Femur (tissue), 1 donor: ENCODE measurements around the gene IFITM5.
"Not testable (repeated sequence)": the region's sequence is repeated elsewhere in the genome, so short reads cannot be mapped to it uniquely, and the experiment has no call there.

Experiments
- DNase-seq: peaks from one replicate; pipeline ENCODE4 v3.0.0-alpha.2; 2017

Gene IFITM5

DNA sequence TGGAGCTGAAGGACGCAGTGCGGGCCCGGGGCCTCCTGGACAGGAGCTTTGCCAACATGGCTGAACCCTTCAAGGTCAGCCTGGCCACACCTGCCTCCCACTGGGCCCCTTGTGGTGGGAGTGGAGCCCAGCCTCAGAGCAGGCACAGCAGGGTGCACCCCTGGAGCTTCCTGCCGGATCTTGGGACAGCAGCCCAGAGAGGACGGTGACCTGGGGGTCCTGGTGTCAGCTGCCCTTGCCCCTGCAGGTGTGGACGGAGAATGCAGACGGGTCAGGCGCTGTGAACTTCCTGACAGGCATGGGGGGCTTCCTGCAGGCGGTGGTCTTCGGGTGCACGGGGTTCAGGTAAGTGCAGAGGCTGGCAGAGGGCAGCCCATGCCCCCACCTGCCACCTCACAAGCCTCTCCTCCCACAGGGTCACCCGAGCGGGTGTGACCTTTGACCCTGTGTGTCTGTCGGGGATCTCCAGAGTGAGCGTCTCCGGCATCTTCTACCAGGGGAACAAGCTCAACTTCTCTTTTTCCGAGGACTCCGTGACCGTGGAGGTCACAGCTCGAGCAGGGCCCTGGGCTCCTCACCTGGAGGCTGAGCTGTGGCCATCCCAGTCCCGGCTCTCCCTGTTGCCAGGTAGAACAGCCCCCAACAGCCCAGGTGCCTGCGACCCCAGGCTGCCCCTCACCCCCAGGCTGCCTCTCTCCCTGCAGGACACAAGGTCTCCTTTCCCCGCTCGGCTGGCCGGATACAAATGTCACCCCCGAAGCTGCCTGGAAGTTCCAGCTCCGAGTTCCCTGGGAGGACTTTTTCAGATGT lies 5.3 kb downstream of the IFITM5 start:
- no peak for DNase-seq

DNA sequence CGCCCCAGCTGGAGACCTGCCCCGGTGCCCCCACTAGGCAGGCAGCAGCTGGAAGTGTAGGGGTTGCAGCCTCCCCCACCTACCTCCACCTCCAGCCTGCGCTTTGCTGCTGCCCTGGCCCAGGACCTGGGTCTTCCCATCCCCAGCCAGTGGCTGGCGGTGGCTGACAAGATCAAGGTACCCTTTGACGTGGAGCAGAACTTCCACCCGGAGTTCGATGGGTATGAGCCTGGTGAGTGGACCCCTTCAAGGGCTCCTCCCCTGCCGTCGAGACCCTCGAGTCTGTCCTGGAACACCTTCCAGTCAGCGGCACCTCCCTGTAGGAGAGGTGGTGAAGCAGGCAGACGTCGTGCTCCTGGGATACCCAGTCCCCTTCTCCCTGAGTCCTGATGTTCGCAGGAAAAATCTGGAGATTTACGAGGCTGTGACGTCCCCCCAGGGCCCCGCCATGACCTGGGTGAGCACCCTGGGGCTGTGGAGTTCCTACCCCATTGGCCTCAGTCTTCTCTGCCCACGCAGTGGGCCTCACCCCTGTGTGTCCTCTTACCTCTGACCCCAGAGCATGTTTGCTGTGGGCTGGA lies 6.0 kb downstream of the IFITM5 start:
- DNase-seq, result no peak

DNA sequence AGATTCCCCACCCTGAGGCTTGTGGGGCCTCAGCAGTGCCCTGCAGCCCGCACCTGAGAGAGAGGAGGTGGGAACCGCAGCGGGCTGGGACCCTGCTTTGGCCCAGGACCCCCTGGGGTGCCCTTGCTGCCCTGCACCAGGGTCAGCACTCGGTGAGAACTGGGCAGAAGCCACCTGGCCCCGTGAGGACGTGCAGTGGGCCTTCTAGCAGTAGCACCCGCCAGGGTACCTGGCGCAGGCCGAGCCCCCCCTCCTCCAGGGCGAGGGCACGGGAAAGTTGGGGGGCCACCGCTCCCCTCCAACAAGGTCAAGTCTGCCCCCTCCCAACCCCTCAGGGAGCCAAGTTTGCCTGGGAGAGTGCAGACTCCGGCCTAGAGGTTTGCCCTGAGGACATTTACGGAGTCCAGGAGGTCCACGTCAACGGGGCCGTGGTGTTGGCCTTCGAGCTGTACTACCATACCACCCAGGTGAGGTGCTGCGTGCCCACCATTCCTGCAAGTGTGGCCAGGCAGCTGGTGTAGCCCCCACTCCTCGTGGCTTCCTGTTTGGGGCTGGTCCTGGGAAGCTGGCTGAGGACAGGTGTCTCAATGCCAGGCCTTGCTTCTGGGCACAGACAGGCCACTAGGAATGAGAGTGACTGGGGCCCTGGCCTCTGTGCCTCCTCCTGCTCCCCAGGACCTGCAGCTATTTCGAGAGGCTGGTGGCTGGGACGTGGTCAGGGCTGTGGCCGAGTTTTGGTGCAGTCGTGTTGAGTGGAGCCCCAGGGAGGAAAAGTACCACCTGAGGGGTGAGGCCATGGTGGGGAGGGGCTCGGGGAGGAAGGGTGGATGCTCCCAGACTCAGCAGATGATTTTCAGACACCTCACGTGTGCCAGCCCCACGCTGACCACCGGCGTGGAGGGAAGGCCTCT lies 6.9 kb downstream of the IFITM5 start:
- DNase-seq, result no peak

DNA sequence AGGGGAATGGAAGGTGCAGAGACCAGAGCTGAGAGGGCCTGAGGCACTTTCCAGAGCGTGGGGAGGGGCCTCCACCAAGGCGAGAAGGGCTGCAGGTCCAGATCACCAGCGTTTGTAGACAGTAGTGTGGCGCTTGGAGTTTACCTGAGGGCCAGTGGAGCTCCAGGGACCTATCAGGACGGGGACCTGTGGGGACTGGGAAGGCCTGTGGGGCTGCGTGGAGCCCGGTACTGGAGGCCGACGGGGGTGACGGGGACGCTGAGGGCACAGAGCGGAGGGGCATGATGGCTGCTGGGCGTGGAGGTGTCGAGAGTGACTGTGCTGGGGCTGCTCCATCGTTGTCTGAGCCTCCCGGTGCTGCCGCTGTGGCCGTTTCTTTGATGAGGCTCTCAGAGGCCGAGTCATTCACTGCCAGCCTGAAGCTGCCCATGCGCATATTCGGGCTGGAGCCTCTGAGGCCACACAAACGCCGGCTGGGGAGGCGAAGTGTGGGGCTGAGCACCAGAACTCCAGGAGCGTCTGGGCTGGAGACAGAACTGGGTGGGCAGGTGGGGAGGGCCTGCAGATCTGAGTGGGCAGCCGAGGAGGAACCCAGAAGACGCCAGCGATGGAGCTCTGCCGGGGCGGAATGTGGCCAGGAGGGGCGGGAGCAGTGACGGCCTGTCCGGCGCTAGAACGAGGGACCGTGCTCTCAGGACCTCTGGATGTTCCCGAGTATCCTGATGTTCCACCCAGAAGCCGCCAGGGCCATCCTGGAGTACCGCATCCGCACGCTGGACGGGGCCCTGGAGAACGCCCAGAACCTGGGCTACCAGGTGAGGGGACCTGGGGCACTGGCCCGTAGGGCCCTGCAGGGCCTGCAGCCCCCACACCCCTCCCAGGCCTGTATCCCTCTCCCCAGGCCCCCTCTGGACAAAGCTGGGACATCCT lies 7.8 kb downstream of the IFITM5 start:
- no peak for DNase-seq

DNA sequence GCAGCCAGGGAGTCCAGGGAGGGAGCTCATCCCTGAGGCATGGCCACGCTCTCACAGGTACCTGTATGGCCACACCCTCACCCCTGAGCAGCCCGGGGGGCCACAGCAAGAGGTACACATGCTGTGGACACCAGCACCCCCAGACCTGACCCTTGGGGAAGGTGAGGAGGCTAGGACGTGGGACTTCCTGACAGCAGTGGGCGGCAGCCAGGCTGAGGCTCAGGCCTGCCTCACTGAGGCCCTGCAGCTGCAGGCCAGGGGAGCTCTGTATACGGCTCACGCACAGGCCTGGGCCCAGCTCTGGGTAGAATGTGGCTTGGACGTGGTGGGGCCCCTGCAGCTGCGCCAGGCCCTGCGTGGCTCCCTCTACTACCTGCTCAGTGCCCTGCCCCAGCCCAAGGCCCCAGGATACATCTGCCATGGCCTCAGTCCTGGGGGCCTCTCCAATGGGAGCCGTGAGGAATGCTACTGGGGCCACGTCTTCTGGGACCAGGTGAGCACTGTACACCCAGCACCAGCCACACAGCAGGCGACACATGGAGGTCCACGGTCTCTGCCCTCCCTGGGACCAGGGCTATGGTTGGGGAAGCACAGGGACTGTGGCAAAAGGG lies 8.6 kb downstream of the IFITM5 start:
- DNase-seq, result no peak

DNA sequence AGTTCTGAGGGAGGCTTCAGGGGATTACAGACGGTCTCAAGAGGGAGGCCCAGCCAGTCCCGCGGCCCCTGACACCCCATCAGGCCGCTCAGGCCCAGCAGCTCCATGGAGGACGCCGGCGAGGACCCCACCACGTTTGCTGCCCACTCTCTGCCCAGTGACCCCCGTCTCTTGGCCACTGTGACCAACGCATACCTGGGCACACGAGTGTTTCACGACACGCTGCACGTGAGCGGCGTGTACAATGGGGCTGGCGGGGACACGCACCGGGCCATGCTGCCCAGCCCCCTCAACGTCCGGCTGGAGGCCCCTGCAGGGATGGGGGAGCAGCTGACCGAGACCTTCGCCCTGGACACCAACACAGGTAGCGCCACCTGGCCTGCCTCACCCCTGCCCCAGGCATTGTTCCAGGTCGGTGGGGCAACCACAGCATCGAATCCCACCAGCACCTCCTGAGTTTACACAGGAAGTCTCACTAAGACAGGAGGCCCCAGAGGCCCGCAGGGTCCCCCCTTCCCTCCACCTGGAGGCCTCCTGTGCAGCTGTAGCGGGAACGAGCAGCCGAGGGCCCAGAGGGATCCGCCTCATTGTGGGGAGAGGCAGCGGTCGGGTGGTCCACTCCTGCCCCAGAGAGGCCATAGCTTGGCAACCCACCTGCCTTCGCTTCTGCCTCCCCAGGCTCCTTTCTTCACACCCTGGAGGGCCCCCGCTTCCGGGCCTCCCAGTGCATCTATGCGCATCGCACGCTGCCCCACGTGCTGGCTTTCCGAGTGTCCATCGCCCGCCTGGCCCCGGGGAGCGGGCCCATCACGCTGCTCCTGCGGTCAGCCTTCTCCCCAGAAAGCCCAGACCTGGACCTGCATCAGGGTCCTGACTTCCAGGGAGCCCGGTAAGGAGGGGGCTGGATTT lies 9.4 kb downstream of the IFITM5 start:
- peak; percentile 31 for DNase-seq

DNA sequence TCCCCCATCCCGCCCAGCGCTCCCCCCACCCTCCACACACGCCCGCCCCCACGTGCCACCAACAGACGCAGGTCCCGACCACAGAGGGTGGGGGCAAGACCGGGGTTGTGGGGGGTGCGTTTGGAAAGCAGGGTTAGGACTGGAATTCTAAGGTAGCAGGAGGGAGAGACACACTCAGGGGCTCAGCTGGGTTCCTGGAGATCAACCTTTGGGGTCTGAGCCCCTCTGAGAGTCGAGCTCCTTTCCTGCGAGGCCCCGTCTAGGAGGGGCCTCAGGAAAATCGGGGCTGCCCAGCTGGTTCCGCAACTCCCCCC lies 10.0 kb downstream of the IFITM5 start:
- DNase-seq, result no peak

DNA sequence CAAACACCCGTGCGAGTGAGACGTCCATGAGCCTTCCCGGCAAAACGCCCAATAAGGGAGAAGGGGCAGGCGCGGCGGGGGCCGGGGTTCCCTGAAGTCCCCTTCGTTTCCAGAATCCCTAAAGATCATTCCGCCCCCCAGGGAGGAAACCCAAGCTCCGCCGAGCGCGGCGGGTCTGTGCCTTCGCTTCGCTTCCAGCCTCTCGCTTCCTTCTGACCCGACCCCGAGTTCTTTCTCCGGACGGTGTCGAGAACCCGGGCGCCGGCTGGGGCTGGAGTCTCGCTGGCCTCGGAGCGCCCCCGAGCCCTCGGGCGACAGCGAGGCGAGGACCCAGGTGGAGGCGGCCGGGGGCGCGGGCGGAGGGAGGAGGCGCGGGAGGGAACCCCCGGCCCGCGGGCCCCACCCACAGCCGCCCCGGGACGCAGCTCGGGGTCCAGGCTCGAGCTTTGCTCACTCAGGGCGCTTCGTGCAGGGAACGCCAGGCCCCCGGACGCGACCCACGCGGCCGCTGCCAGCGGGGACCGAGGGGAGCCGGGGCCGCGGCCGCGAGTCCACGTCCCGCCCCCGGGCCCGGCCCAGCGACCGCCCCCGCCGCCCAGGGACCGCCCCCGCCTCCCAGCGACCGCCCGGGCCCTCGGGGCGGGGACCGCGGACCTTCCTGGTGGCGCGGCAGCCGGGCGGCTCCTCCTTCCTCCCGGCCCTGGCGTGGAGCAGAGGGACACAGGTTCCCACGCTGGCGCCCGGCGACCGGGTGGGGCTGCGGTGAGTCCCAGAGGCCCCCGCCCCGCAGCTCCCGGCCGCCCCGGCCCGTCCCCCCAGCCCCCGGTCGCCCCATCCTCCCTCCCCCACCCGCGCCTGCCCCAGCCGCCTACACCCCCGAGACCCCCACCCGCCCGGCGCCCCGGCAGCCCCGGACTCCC lies 10.6 kb downstream of the IFITM5 start, which contains the start of gene PGGHG:
TSS of gene PGGHG (plus strand) at position 649 of the 920 bp plus-strand sequence. CDS start 691 bp downstream, outside the sequence.
- peak; percentile 69 for DNase-seq

DNA sequence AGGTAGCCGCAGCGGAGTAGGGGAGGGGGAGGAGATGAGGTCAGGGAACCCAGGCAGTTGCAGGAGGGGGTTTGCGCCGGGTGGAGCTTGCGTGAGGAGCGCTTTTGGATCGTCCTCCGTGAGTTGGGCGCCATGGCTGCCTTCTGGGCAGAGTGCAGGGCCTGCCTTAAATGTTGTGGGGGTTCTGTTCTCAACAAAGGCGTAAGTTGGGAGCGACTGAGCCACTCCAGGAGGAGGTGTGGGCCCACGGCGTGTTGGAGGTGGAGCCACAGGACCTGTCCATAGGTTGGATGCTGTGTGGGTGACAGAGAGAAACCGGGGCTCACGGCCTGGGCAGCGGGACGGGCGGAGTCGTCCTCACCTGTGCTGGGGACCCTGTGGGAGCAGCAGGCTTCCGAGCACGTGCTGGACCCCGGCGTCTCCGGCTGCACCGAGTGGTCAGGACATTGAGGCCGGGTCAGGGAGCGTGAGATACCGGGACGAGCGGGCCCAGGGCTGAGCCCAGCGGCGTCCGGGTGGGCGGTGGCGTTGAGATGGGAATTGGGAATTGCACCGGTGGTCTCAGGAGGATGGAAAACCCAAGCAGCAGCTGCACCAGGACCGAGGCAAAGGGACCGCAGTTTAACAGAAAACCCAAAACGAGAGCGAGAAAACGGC lies 11.4 kb downstream of the IFITM5 start:
- DNase-seq, result no peak

DNA sequence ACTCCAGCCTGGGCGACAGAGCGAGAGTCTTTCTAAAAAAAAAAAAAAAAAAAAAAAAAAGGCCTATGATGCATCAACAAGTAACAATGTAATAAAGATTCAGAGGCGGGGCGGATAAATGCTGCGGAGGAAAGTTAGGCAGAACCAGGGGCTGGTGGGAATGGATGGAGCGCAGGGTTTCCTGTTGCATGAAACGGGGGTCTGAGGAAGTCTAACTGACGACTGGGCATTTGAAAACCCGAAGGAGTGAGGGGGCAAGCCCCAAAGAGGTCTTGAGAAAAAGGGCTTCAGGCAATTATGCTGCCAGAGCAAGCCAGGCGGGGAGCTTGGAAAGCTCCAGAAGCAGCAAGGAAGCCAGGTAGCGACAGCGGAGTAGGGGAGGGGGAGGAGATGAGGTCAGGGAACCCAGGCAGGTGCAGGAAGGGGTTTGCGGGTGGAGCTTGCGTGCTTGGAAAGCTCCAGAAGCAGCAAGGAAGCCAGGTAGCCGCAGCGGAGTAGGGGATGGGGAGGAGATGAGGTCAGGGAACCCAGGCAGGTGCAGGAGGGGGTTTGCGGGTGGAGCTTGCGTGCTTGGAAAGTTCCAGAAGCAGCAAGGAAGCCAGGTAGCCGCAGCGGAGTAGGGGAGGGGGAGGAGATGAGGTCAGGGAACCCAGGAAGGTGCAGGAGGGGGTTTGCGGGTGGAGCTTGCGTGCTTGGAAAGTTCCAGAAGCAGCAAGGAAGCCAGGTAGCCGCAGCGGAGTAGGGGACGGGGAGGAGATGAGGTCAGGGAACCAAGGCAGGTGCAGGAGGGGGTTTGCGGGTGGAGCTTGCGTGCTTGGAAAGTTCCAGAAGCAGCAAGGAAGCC lies 12.1 kb downstream of the IFITM5 start:
- DNase-seq, result not testable (repeated sequence)

DNA sequence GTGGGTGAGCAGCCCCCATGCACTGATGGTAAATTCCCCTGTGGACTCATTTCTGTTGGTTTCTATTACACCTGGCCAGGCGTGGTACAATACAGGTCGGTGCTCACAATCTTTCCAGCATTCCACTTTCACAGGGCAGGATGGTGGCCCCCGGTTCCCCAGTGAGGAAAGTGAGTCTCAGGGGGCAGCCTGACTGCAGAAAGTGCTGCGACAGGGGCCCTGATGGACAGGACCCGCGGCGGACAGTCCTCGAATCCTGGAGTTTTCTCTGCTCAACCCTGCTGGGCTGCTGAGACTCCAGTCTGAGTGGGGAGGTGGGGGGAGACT lies 13.5 kb downstream of the IFITM5 start:
- no peak for DNase-seq

DNA sequence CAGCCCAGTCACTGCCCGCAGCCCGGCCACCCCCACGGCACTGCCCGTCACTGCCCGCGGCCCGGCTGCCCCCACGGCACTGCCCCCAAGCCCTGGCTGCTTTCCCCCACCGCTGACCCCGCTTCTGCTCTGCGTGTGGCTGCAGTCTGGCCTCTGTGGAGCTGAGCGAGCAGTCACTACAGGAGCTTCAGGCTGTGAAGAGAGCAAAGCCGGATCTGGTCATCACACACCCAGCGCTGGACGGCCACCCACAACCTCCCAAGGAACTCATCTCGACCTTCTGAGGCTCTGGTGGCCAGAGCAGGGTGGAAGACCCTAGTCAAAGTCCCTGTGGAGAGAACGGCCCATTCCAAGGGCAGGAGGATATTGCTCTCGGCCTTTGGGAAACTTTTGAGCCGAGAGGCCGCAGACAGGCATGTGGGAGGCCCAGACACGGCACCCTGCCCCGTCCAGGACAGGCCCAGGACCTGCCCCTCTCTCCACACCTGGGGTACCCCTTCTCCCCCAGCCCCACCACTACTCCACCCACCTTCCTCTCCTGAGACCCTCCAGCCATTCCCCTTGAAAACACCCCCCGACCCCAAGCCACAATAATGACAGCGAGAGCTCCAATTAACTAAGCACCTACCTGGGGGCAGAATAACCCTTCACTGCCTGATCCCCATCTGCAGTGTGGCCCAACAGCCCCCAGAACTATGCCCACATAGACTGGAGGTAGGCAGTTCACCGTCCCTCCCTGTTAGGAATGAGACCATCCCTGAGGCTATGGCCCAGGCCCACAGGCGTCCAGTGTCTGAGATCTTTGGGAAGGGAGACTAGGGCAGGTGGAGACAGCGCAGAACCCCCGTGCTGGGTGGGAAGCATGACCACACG lies 14.1 kb downstream of the IFITM5 start:
- no peak for DNase-seq

DNA sequence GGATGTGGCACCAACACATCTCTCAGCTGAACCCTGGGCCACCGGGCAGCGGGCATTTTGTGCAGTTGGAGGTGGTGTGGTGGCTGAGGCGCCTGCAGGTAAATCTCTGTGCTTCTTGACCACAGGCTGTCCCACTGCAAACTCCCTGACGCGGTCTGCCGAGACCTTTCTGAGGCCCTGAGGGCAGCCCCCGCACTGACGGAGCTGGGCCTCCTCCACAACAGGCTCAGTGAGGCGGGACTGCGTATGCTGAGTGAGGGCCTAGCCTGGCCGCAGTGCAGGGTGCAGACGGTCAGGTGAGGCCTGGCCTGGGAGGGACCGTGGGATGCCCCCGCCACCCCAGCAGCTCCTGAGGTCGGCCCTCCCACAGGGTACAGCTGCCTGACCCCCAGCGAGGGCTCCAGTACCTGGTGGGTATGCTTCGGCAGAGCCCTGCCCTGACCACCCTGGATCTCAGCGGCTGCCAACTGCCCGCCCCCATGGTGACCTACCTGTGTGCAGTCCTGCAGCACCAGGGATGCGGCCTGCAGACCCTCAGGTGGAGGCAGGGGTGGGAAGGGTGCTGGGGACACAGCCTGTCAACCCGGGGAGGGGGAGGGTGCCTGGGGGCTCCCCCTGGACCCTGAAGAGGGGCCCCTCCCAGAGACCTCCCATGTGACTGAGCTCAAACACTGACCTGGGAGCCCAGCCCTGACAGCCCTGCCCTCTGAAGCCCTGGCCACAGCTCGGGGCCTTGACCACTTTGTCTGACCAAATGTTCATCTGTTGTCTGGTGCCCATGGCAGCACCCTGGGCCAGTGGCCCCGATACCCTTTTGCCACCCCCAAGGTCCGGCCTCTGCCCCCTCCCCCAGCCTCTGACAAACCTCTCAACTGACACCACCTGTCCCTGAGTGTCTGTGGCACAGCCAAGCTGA lies 15.0 kb downstream of the IFITM5 start:
- DNase-seq, result no peak

DNA sequence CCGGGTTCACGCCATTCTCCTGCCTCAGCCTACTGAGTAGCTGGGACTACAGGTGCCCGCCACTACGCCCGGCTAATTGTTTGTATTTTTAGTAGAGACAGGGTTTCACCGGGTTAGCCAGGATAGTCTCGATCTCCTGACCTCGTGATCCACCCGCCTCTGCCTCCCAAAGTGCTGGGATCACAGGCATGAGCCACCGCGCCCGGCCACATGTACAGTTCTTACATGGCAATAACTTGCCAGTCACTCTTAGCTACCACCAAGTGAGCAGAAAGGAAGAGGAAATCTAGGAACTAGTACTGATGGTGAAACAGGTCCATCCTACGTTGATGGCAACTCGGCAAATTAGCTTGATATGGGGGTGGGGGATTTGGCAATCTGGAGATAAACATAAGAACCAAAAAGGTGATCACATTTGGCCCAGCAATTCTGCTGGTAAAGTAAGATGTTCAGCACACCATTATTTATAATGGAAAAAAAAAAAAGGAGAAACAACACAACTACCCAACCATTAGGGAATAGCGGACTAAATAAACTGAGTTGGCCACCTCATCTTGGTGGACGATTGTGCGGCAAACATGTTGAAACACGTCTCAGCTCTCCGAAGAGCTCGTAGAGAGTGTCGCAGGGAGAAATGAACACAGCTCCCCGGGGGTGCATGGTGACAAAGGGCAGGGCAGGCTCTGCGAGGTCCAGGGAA lies 15.8 kb downstream of the IFITM5 start:
- no peak for DNase-seq

DNA sequence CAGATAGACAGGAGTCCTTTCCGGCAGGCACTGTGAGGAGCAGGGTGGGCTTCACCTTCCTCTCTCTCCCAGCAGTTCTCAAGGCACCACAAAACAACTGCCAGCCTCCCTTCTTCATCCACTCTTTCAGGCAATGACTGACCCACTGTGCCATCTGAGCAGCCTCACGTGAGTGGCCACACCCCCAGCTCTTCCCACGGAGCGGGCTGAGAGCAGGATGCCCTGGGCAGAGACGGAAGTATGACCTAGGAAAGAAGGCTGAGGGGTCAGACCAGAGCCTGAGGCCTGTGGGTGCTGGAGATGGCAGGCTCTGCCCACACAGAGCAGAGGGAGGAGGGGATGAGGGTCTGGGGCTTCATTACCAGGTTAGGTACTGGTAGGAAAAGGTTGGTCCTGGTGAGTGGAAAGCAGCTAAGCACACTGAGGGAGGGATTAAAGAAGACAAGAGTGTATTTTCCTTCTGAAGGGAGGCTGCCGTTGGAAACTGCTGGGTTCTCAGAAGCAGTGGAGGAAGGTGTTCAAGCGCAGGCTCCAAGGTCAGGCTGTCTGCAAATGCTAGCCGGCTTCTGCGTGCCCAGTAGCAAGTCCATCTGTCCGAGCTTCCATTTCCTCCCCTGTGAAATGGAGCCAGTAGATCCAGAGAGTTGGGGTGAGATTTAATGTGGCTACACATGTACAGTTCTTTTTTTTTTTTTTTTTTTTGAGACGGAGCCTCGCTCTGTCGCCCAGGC lies 16.5 kb downstream of the IFITM5 start:
- no peak for DNase-seq
